K562 (cell line): ENCODE measurements around the gene GUCY2F. TPM values are rescaled to one million over a fixed set of nuclear protein-coding genes. Genes with fewer than 3 reads are reported as not detected.

Source experiments
- CTBP1 ChIP-seq: fragments of 450-650 bp; IDR thresholded peaks from 2 replicates; pipeline ENCODE4 v1.6.1; 2016; ENCODE audit warnings: borderline replicate concordance
- POLR3G ChIP-seq: IDR thresholded peaks from 2 replicates; pipeline ENCODE4 v1.6.1; 2011; ENCODE audit not compliant: insufficient read length, insufficient replicate concordance; ENCODE audit errors: extremely low read depth
- ZNF354B ChIP-seq: fragments of 250-450 bp; sonication (Bioruptor Pico); IDR thresholded peaks from 2 replicates; pipeline ENCODE4 v1.4.0; 2020
- polyA plus RNA-seq, 8 experiments: library from polyadenylated mRNA; depleted of rRNA in 4 of 8; stranded (reverse) in 5 of 8; unstranded in 3 of 8; fragments of >200 nt; fragmentation: Nextera tagmentation in 2 of 8; fragmentation: Illumina TruSeq in 1 of 8; extraction: Ambion mirVana in 2 of 8; extraction: Trizol in 1 of 8; gene quantifications; 2 replicates each; pipeline versions ENCODE4 v1.2.1 to v1.2.3, GENCODE V29; 2011 to 2014; ENCODE audit warnings: inconsistent platforms in 1 of 8, missing spikeins in 1 of 8
- total RNA-seq, 7 experiments: library from RNA; depleted of rRNA in 6 of 7; stranded (reverse); fragments of >200 nt in 6 of 7; fragmentation: Illumina TruSeq in 2 of 7; extraction: Trizol in 2 of 7; gene quantifications; 2 replicates each; pipeline versions ENCODE4 v1.2.1 to v1.2.3, GENCODE V29; 2011 to 2021; ENCODE audit warnings: low replicate concordance in 1 of 7
- TF ChIP-seq, protein P1 (sequence below), 2 experiments: IDR thresholded peaks in 1 of 2; conservative IDR thresholded peaks in 1 of 2; 2 replicates each; pipeline ENCODE4 v1.6.1; 2016; ENCODE audit warnings: low read depth in 2 of 2, mild to moderate bottlenecking in 1 of 2, missing compliant biosample characterization in 1 of 2, missing genetic modification characterization in 1 of 2, moderate library complexity in 1 of 2
- TF ChIP-seq, protein P2 (sequence below): fragments of 250-450 bp; sonication (Bioruptor Pico); IDR thresholded peaks from 2 replicates; pipeline ENCODE4 v1.5.0; 2021; ENCODE audit warnings: mild to moderate bottlenecking, borderline replicate concordance
- TF ChIP-seq, protein P3 (sequence below), 2 experiments: fragments of 450-650 bp; formaldehyde crosslinking in 1 of 2; IDR thresholded peaks; 2 replicates each; pipeline versions ENCODE4 v1.4.0 to v1.6.1; 2014 to 2020; ENCODE audit warnings: mild to moderate bottlenecking in 2 of 2, borderline replicate concordance in 1 of 2, low read depth in 1 of 2

GUCY2F gene
- total and polyA plus RNA-seq, 9 of the 15 experiments (the other 6 are each of a cell fraction or from before 2014, with no cell fraction given) = 0.01 to 0.06 (median 0.05) TPM; not detected in 6

DNA sequence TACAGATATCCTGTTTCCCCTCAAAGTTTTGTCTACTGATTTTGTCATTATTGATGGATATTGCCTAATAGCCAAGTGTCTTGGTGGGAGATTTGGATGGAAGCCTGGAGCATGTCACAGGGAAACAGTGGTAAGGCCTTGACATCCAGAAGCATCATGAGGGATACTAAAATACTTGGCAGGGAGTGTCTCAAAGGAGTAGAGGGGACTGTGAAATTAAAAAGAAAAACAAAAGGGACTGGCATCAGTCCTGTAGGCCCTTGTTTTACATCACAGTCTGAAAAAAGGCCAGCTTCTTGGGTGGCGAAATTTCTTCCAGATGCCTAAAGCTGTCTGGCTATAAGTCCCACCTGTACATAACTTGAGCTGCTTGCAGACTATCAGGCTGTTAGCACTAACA, 83.8 kb downstream of the GUCY2F start (continued):
- TF ChIP-seq, protein P1, sequence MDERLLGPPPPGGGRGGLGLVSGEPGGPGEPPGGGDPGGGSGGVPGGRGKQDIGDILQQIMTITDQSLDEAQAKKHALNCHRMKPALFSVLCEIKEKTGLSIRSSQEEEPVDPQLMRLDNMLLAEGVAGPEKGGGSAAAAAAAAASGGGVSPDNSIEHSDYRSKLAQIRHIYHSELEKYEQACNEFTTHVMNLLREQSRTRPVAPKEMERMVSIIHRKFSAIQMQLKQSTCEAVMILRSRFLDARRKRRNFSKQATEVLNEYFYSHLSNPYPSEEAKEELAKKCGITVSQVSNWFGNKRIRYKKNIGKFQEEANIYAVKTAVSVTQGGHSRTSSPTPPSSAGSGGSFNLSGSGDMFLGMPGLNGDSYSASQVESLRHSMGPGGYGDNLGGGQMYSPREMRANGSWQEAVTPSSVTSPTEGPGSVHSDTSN (CRISPR knock-in tag; IDR thresholded peaks at IDR 0.05; ENCODE audit: low read depth) = no peak
- TF ChIP-seq, protein P1 (tag; conservative IDR thresholded peaks at IDR 0.05; ENCODE audit: low read depth) = no peak
- TF ChIP-seq, protein P2, sequence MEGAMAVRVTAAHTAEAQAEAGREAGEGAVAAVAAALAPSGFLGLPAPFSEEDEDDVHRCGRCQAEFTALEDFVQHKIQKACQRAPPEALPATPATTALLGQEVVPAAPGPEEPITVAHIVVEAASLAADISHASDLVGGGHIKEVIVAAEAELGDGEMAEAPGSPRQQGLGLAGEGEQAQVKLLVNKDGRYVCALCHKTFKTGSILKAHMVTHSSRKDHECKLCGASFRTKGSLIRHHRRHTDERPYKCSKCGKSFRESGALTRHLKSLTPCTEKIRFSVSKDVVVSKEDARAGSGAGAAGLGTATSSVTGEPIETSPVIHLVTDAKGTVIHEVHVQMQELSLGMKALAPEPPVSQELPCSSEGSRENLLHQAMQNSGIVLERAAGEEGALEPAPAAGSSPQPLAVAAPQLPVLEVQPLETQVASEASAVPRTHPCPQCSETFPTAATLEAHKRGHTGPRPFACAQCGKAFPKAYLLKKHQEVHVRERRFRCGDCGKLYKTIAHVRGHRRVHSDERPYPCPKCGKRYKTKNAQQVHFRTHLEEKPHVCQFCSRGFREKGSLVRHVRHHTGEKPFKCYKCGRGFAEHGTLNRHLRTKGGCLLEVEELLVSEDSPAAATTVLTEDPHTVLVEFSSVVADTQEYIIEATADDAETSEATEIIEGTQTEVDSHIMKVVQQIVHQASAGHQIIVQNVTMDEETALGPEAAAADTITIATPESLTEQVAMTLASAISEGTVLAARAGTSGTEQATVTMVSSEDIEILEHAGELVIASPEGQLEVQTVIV (CRISPR knock-in tag) = no peak
- TF ChIP-seq, protein P3, sequence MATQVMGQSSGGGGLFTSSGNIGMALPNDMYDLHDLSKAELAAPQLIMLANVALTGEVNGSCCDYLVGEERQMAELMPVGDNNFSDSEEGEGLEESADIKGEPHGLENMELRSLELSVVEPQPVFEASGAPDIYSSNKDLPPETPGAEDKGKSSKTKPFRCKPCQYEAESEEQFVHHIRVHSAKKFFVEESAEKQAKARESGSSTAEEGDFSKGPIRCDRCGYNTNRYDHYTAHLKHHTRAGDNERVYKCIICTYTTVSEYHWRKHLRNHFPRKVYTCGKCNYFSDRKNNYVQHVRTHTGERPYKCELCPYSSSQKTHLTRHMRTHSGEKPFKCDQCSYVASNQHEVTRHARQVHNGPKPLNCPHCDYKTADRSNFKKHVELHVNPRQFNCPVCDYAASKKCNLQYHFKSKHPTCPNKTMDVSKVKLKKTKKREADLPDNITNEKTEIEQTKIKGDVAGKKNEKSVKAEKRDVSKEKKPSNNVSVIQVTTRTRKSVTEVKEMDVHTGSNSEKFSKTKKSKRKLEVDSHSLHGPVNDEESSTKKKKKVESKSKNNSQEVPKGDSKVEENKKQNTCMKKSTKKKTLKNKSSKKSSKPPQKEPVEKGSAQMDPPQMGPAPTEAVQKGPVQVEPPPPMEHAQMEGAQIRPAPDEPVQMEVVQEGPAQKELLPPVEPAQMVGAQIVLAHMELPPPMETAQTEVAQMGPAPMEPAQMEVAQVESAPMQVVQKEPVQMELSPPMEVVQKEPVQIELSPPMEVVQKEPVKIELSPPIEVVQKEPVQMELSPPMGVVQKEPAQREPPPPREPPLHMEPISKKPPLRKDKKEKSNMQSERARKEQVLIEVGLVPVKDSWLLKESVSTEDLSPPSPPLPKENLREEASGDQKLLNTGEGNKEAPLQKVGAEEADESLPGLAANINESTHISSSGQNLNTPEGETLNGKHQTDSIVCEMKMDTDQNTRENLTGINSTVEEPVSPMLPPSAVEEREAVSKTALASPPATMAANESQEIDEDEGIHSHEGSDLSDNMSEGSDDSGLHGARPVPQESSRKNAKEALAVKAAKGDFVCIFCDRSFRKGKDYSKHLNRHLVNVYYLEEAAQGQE (IDR thresholded peaks at IDR 0.05; ENCODE audit: borderline replicate concordance) = no peak
- TF ChIP-seq, protein P3 (CRISPR knock-in tag; IDR thresholded peaks at IDR 0.05; ENCODE audit: low read depth) = no peak
- TF ChIP-seq CTBP1 (no peak), ZNF354B (no peak), POLR3G (no peak)
